Fibroblast of villous mesenchyme (primary cell): Measurements from ENCODE around the gene KMT2A. TPM values are rescaled to one million over a fixed set of nuclear protein-coding genes. Genes with fewer than 3 reads are reported as not detected.
"Not testable (repeated sequence)": the region's sequence is repeated elsewhere in the genome, so short reads cannot be mapped to it uniquely, and the experiment has no call there.

Experiments
- DNase-seq: peaks from one replicate; pipeline ENCODE4 v3.0.0-alpha.2; 2010; ENCODE audit warnings: low read depth
- H3K4me3 ChIP-seq: 2 replicates; pipeline ENCODE4 v1.5.1; 2011; ENCODE audit warnings: low read depth, mild to moderate bottlenecking, low read length
- total RNA-seq: library from RNA; depleted of rRNA; stranded (reverse); fragments of >200 nt; gene quantifications from 2 replicates; pipeline ENCODE4 v1.2.3, GENCODE V29; 2012
- TF ChIP-seq, protein P1 (sequence below): IDR thresholded peaks from 2 replicates; pipeline ENCODE4 v1.5.1; 2012; ENCODE audit warnings: low read depth, mild to moderate bottlenecking, low read length; ENCODE audit not compliant: insufficient read depth

The KMT2A gene
- total RNA-seq, result 39.6 and 47.1 TPM in 2 replicates

- peak within 1 kb of the TSS; percentile 91 for H3K4me3 ChIP-seq
- peak; percentile 98 for DNase-seq
- TF ChIP-seq, protein P1, sequence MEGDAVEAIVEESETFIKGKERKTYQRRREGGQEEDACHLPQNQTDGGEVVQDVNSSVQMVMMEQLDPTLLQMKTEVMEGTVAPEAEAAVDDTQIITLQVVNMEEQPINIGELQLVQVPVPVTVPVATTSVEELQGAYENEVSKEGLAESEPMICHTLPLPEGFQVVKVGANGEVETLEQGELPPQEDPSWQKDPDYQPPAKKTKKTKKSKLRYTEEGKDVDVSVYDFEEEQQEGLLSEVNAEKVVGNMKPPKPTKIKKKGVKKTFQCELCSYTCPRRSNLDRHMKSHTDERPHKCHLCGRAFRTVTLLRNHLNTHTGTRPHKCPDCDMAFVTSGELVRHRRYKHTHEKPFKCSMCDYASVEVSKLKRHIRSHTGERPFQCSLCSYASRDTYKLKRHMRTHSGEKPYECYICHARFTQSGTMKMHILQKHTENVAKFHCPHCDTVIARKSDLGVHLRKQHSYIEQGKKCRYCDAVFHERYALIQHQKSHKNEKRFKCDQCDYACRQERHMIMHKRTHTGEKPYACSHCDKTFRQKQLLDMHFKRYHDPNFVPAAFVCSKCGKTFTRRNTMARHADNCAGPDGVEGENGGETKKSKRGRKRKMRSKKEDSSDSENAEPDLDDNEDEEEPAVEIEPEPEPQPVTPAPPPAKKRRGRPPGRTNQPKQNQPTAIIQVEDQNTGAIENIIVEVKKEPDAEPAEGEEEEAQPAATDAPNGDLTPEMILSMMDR, result no peak
Observed at GRCh38 chr11:118435893-118436624, at the start of gene KMT2A. Gene KMT2A, plus strand, starts transcription at chr11:118436492. Its CDS starts 21 bp downstream, at chr11:118436513.

- no peak for DNase-seq
- TF ChIP-seq, protein P1, result no peak
- no peak overlapping the region for H3K4me3 ChIP-seq
Observed at GRCh38 chr11:118396097-118396501, 40.2 kb upstream of the KMT2A start.

GRCh38 chr11:118397448-118397847 is 38.8 kb upstream of the KMT2A start:
- TF ChIP-seq, protein P1, result no peak
- no peak overlapping the region for H3K4me3 ChIP-seq
- no peak for DNase-seq

DNA sequence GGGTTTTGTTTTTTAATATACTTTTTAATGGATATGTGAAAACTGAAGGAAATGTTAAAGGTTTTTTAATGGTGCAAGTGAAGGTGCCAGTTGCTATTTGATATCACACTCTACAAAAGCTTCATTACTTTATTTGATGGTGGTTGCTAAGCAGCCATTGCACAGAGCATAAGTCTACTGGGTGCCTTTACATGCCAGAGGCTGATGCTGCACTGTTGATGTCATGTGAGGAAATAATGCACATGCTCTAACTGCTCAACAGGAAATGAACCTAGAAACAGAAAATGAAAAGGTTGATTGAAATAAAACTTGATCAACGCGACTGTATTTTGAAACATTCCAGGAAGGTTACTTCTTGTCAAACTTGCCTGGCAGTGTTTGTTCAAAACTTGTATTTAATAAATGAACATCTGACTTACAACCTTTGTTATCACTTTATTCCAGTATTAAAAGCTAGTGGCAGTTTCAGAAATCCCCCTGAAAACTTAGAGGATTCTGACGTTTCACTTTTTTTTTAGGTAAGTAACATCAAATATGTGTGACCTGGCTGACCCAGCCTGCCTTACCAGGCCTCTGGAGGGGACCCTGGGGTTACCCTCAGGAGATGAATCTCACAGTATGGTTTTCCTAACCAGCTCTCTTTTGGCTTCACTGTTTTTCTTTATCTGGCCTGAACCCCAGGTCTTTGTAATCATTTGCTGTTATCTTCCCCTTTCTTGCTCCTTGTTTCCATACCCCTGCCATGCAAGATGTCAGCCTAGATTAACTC is 37.3 kb upstream of the KMT2A start:
- TF ChIP-seq, protein P1, result no peak
- DNase-seq, result peak; percentile 8
- no peak overlapping the region for H3K4me3 ChIP-seq

DNA sequence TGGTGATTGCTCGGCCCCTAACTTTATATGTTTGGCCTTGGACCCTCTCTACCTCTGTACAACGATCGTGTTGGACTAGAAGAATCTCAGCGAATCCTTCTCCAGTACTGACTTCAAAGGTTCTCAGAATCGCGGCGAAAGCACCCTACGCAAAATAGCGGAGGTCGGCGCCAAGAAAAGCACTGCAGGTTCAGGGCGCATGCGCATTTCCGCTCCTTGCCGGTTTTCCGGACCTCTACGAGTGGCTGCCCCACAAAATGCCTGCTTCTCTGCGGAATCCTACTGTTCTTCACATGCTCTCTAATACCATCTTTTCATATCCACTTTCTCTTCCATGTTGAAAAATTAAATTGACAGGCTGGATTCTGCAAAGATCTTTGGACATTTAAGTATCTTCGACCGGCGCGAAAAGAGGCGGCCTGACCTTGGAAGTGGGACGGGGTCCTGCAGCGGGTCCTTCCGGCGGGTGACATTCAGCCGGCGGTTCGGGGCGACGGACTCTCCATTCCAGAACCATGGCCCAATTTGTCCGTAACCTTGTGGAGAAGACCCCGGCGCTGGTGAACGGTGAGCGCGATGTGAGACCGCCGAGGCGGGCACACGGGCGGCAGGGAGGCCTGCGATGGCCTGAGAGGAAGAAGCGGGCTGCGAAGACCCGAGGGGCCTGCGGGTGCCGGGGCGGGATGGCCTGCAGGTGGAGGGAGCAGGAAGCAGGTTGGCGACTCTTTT is 35.0 kb upstream of the KMT2A start, which contains the start of gene ATP5MG:
TSS of gene ATP5MG (plus strand) at position 456 of the 729 bp plus-strand sequence. CDS start at position 516, 60 bp downstream.
- TF ChIP-seq, protein P1, result no peak
- DNase-seq, result peak; percentile 87
- H3K4me3 ChIP-seq, result peak within 1 kb of the TSS; percentile 80

DNA sequence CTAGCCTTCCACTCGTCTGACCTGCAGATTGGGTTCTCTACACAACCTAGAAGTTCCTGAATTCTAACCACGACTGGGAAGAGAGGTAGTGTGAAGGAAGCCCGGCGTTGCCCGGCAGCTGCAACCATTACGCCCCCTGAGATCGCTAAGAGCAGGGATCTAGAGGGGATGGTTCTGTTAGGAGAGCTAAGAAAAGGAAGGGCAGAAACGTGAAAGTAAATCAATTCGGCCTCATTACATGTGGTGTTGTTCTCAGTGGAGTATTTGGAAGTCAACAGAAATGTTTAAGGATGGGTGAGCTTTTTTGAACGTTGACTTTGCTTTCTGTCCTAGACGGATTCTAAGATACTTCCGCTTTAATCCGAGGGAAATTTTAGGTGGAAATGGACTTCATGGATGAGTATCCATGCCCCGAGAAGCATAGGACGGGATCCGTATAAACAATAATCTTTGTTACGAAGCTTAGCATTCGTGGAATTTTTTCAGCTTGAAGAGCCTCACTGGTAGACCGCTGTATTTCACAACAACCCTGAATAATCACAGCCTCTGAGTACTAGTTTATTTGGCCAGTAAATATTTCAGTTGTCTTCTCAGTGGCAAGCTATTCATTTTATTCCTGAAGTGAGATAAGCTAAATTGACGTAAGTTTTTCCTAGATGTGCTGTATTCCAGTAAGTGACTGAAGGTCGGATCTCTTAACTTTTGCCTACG is 34.3 kb upstream of the KMT2A start:
- peak; percentile 93 for DNase-seq
- peak overlapping the region; percentile 80 for H3K4me3 ChIP-seq
- TF ChIP-seq, protein P1, result no peak

DNA sequence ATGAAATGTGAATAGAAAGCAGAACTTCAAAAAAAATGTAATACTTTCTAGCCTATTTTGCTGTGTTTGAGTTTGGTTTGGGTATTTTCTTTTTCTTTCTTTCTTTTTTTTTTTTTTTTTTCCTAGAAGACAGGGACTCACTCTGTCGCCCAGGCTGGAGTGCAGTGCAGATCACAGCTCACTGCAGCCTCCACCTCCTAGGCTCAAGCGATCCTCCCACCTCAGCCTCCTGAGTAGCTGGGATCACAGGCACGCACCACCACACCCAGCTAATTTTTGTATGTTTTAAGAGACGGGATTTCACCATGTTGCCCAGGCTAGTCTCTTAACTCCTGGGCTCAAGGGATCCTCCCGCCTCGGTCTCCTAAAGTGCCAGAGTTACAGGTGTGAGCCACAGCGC is 33.7 kb upstream of the KMT2A start:
- not testable (repeated sequence) for DNase-seq
- peak overlapping the region; percentile 80 for H3K4me3 ChIP-seq
